K562 (cell line): Measurements from ENCODE around the gene CRACR2B.

Source experiments
- DDX20 ChIP-seq: fragments of 450-650 bp; IDR thresholded peaks from 2 replicates; pipeline ENCODE4 v1.6.1; 2016; ENCODE audit warnings: missing genetic modification characterization, low read depth, mild to moderate bottlenecking, missing compliant biosample characterization, moderate library complexity
- SIN3A ChIP-seq, 2 experiments: fragments of 150-350 bp in 1 of 2; IDR thresholded peaks; 2 replicates each; pipeline ENCODE4 v1.6.1; 2011 to 2016; ENCODE audit warnings: borderline replicate concordance in 2 of 2, low read depth in 2 of 2, low read length in 2 of 2, mild to moderate bottlenecking in 2 of 2, moderate library complexity in 2 of 2; ENCODE audit not compliant: control insufficient read depth in 1 of 2
- SMAD3 ChIP-seq: fragments of 450-650 bp; formaldehyde crosslinking; conservative IDR thresholded peaks from 2 replicates; pipeline ENCODE4 v1.4.0; 2020; ENCODE audit warnings: mild to moderate bottlenecking
- ZFP36 ChIP-seq: fragments of 150-350 bp; IDR thresholded peaks from 2 replicates; pipeline ENCODE4 v1.6.1; 2018; ENCODE audit warnings: low read length, low read depth; ENCODE audit not compliant: partially characterized antibody
- ZNF217 ChIP-seq: sonication (generic); formaldehyde crosslinking; IDR thresholded peaks from 2 replicates; pipeline ENCODE4 v1.8.0; 2022; ENCODE audit warnings: mild to moderate bottlenecking, missing genetic modification reagents
- TF ChIP-seq, protein P1 (sequence below), 2 experiments: fragments of 450-650 bp in 1 of 2; sonication (generic) in 1 of 2; formaldehyde crosslinking in 1 of 2; IDR thresholded peaks in 1 of 2; conservative IDR thresholded peaks in 1 of 2; 2 replicates each; pipeline versions ENCODE4 v1.6.1 to v1.8.1; 2016 to 2023; ENCODE audit warnings: mild to moderate bottlenecking in 2 of 2, moderate library complexity in 2 of 2, inconsistent platforms in 1 of 2, missing genetic modification reagents in 1 of 2
- TF ChIP-seq, protein P2 (sequence below): sonication (generic); formaldehyde crosslinking; IDR thresholded peaks from 2 replicates; pipeline ENCODE4 v1.8.0; 2022; ENCODE audit warnings: mild to moderate bottlenecking, missing genetic modification reagents
- TF ChIP-seq, protein P3 (sequence below), 3 experiments: IDR thresholded peaks in 2 of 3; conservative IDR thresholded peaks in 1 of 3; 2 replicates each; pipeline ENCODE4 v1.5.1; 2011 to 2012; ENCODE audit warnings: low read length in 3 of 3, mild to moderate bottlenecking in 3 of 3, control low read depth in 2 of 3, improper control_type of control experiment in 1 of 3, inconsistent platforms in 1 of 3, low read depth in 1 of 3, mixed read lengths in 1 of 3, moderate library complexity in 1 of 3; ENCODE audit not compliant: insufficient read depth in 2 of 3

DNA sequence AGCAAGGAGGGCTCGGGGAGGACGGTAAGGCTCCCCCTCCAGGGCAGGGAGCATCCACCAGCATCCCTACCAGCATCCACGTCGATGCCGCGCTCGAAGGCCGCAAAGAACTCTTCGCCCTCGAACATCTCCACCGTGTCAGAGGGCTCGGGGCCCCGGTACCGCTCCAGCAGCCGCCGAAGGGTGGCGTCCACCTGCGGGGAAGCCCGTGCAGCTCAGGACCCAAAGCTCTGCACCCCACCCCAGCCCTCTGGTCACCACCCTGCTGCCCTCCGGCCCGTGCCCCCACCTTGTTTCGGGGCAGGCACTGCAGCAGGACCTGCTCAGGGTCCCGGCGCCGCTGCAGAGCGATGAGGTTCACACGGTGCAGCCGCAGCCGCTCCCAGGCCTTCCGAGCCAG lies 27.2 kb upstream of the CRACR2B start:
- TF ChIP-seq, protein P1, sequence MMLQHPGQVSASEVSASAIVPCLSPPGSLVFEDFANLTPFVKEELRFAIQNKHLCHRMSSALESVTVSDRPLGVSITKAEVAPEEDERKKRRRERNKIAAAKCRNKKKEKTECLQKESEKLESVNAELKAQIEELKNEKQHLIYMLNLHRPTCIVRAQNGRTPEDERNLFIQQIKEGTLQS (IDR thresholded peaks at IDR 0.05) = no peak
- TF ChIP-seq, protein P1 (CRISPR knock-in tag; conservative IDR thresholded peaks at IDR 0.05) = no peak
- TF ChIP-seq SMAD3 (no peak), SIN3A (IDR thresholded peaks at IDR 0.05; ENCODE audit: borderline replicate concordance in 2 of 2, control insufficient read depth in 1 of 2, low read depth in 2 of 2, low read length in 2 of 2) (no peak), ZNF217 (no peak), ZFP36 (no peak), DDX20 (tag) (no peak)
- TF ChIP-seq, protein P2, sequence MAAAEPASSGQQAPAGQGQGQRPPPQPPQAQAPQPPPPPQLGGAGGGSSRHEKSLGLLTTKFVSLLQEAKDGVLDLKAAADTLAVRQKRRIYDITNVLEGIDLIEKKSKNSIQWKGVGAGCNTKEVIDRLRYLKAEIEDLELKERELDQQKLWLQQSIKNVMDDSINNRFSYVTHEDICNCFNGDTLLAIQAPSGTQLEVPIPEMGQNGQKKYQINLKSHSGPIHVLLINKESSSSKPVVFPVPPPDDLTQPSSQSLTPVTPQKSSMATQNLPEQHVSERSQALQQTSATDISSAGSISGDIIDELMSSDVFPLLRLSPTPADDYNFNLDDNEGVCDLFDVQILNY = no peak
- TF ChIP-seq, protein P3, sequence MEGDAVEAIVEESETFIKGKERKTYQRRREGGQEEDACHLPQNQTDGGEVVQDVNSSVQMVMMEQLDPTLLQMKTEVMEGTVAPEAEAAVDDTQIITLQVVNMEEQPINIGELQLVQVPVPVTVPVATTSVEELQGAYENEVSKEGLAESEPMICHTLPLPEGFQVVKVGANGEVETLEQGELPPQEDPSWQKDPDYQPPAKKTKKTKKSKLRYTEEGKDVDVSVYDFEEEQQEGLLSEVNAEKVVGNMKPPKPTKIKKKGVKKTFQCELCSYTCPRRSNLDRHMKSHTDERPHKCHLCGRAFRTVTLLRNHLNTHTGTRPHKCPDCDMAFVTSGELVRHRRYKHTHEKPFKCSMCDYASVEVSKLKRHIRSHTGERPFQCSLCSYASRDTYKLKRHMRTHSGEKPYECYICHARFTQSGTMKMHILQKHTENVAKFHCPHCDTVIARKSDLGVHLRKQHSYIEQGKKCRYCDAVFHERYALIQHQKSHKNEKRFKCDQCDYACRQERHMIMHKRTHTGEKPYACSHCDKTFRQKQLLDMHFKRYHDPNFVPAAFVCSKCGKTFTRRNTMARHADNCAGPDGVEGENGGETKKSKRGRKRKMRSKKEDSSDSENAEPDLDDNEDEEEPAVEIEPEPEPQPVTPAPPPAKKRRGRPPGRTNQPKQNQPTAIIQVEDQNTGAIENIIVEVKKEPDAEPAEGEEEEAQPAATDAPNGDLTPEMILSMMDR (IDR thresholded peaks at IDR 0.05 in 2 of 3, conservative IDR thresholded peaks at IDR 0.05 in 1 of 3; ENCODE audit: insufficient read depth in 2 of 3, low read depth in 1 of 3, low read length in 3 of 3) = no peak
